ENCODE data around the gene KCNV2. TPM values are rescaled to one million over a fixed set of nuclear protein-coding genes. Genes with fewer than 3 reads are reported as not detected.

The KCNV2 gene
- not detected for total RNA-seq
- polyA plus RNA-seq = not detected
- long read RNA-seq, donor 1 = 0 reads
- long read RNA-seq, donor 2 = 0 reads

DNA sequence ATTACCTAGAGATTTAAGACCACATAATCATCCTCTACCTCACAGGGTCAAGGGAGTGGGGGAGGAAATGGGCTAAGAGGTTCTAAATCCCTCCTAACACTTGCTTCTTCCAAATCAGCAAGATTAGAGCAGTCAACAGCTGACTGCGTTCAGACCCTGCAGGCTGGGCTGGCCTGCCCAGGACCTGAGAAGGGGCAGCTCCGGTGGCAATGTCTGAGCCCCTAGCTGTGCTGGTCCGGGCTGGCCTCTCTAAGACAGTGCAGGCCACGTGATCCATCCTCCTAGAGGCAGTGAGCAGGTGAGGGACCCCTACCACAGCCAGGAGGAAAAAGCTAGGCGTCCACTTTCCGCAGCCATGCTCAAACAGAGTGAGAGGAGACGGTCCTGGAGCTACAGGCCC is at the start of gene KCNV2:
Gene KCNV2 (plus strand): TSS at position 126 of the 400 bp plus-strand sequence. CDS start 230 bp downstream, at position 356.
- TF ChIP-seq POLR2A (IDR thresholded peaks at IDR 0.05) (no peak), POLR2AphosphoS5 (IDR thresholded peaks at IDR 0.05) (no peak)
- TF ChIP-seq, protein P1, sequence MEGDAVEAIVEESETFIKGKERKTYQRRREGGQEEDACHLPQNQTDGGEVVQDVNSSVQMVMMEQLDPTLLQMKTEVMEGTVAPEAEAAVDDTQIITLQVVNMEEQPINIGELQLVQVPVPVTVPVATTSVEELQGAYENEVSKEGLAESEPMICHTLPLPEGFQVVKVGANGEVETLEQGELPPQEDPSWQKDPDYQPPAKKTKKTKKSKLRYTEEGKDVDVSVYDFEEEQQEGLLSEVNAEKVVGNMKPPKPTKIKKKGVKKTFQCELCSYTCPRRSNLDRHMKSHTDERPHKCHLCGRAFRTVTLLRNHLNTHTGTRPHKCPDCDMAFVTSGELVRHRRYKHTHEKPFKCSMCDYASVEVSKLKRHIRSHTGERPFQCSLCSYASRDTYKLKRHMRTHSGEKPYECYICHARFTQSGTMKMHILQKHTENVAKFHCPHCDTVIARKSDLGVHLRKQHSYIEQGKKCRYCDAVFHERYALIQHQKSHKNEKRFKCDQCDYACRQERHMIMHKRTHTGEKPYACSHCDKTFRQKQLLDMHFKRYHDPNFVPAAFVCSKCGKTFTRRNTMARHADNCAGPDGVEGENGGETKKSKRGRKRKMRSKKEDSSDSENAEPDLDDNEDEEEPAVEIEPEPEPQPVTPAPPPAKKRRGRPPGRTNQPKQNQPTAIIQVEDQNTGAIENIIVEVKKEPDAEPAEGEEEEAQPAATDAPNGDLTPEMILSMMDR (IDR thresholded peaks at IDR 0.05 in 8 of 11, conservative IDR thresholded peaks at IDR 0.05 in 3 of 11) = no peak
- DNase-seq = no peak
- no peaks in the 10 kb centered on the region for H3K4me1 ChIP-seq
- intact Hi-C loops (cut with DNase I; ENCODE audit: low total_unique reads) = no loop called here
- peaks cover 0 to 7% (median 0%) of the 10 kb centered on the region in 6 donors for H3K36me3 ChIP-seq
- H3K9me3 ChIP-seq = peaks cover 0 to 14% (median 10%) of the 10 kb centered on the region in 8 donors
- 89 to 97% (median 93%) methylated on average over 6 to 7 of the region's 7 CpGs for WGBS, 5 donors
- no peak within 1 kb of the TSS for H3K4me3 ChIP-seq
- H3K27me3 ChIP-seq (replicated peaks in 1 of 7) = no peaks in the 10 kb centered on the region
- no peak within 1 kb of the TSS for H3K27ac ChIP-seq

DNA sequence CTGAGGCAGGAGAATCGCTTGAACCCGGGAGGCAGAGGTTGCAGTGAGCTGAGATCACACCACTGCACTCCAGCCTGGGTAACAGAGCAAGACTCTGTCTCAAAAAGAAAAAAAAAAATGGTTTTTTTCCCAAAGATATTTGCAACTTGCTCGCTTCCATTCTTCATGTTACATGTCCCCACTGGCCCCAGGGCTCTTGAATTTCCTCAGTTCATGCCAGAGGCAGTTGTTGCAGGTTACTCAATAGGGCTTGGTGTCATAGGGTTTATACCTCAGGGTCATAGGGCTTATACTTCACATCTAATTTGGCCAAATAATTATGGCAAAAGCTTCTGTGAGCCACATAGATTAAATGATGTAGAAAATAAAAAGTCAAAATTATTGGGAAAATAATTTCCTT is 44.1 kb upstream of the KCNV2 start:
- 87 to 97% (median 91%) methylated on average over 1 to 3 of the region's 3 CpGs for WGBS, 5 donors
- TF ChIP-seq POLR2A (IDR thresholded peaks at IDR 0.05) (no peak), POLR2AphosphoS5 (IDR thresholded peaks at IDR 0.05) (no peak)
- TF ChIP-seq, protein P1 (IDR thresholded peaks at IDR 0.05 in 8 of 11, conservative IDR thresholded peaks at IDR 0.05 in 3 of 11) = no peak
- intact Hi-C loops (cut with DNase I; ENCODE audit: low total_unique reads) = no loop called here
- Histone ChIP-seq H3K36me3 (no peaks in the 10 kb centered on the region), H3K4me3 (no peak overlapping the region), H3K4me1 (no peaks in the 10 kb centered on the region), H3K27ac (no peak overlapping the region), H3K27me3 (replicated peaks in 1 of 7) (no peaks in the 10 kb centered on the region), H3K9me3 (no peaks in the 10 kb centered on the region)
- DNase-seq = no peak

DNA sequence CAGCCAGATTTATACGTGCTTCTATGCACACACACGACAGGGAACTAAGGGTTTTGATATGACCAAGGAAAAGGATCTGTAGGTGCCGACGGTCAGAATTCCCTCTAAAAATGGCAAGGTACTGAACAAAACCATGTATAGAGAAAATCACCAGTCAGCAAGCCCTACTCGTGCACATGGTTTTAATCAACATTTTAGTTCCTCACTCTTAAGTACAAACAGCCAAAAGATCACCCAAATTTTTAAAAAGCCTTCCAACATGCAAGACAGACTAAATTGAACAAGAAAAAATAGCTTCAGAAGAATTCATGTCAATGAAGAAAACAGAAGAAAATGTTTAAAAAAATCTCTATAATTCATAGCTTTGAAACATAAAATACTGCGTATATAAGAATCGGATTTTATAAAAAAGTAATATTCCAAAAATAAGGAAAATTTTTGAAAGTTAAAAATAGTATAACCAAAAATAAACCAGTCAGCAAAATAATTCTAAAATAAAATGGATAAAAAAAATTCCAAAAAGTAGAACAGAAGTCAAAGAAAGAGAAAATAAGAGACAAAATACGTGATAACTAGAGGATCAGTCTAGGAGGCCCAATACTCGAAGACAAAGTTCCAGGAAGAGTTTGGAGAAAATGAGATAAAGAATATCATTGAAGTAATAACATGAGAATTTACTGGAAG is 43.0 kb upstream of the KCNV2 start:
- 83 to 94% (median 92%) methylated on average over 9 of the region's 9 CpGs for WGBS, 5 donors
- Histone ChIP-seq H3K4me1 (no peaks in the 10 kb centered on the region), H3K27me3 (replicated peaks in 1 of 7) (no peaks in the 10 kb centered on the region), H3K27ac (no peak overlapping the region), H3K36me3 (no peaks in the 10 kb centered on the region), H3K4me3 (no peak overlapping the region), H3K9me3 (no peaks in the 10 kb centered on the region)
- intact Hi-C loops (cut with DNase I; ENCODE audit: low total_unique reads) = no loop called here
- TF ChIP-seq POLR2A (IDR thresholded peaks at IDR 0.05) = no peak
- no peak for DNase-seq

DNA sequence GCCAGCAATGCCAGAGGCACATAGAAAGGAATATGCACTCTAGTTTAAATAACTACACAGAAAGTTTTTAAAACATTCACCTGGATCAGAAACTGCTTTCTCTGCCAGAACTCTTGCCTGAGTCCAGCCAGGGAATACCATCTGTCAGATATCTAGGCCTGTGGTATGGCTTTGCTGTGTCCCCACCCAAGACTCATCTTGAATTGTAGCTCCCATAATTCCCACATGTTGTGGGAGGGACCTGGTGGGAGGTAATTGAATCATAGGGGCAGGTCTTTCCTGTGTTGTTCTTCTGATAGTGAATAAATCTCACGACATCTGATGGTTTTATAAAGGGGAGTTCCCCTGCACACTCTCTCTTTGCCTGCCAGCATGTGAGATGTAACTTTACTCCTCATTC is 41.5 kb upstream of the KCNV2 start:
- TF ChIP-seq POLR2AphosphoS5 (IDR thresholded peaks at IDR 0.05) (no peak), POLR2A (IDR thresholded peaks at IDR 0.05) (no peak)
- TF ChIP-seq, protein P1 (IDR thresholded peaks at IDR 0.05 in 8 of 11, conservative IDR thresholded peaks at IDR 0.05 in 3 of 11) = no peak
- Histone ChIP-seq H3K4me1 (no peaks in the 10 kb centered on the region), H3K36me3 (no peaks in the 10 kb centered on the region), H3K27ac (no peak overlapping the region), H3K9me3 (no peaks in the 10 kb centered on the region), H3K27me3 (replicated peaks in 1 of 7) (no peaks in the 10 kb centered on the region), H3K4me3 (no peak overlapping the region)
- intact Hi-C loops (cut with DNase I; ENCODE audit: low total_unique reads) = no loop called here
- no peak for DNase-seq
- WGBS, 5 donors = 44 to 69% (median 67%) methylated on average over 1 of the region's 1 CpG
